Measurements from ENCODE around the gene WNT2B. TPM values are rescaled to one million over a fixed set of nuclear protein-coding genes. Genes with fewer than 3 reads are reported as not detected.
"Not testable (repeated sequence)": the region's sequence is repeated elsewhere in the genome, so short reads cannot be mapped to it uniquely, and the experiment has no call there.

The WNT2B gene
- total and polyA plus RNA-seq, 4 donors, result 1.9 to 6.3 (median 4.1) TPM

GRCh38 chr1:112470966-112471365 lies 37.8 kb upstream of the WNT2B start:
- no peak for DNase-seq
- peaks cover 0 to 6% (median 0%) of the 10 kb centered on the region in 5 donors for H3K4me1 ChIP-seq (ENCODE audit: control insufficient read depth in 5 of 5, insufficient read depth in 5 of 5, low read length in 5 of 5)
- no peak overlapping the region for H3K9ac ChIP-seq (ENCODE audit: insufficient read depth in 1 of 2, low read length in 2 of 2)
- no peak for ATAC-seq (ENCODE audit: insufficient read depth, low FRiP score)
- H3K27ac ChIP-seq (ENCODE audit: low read depth in 1 of 2, low read length in 1 of 2), result no peak overlapping the region
- H3K9me3 ChIP-seq (ENCODE audit: control insufficient read depth in 4 of 4, insufficient read depth in 3 of 4, low read length in 3 of 4), result no peaks in the 10 kb centered on the region
- H3K36me3 ChIP-seq (ENCODE audit: control insufficient read depth in 4 of 4, insufficient read depth in 4 of 4, low read length in 4 of 4), result peaks cover 0 to 1% (median 0%) of the 10 kb centered on the region in 4 donors
- H3K4me3 ChIP-seq, result no peak overlapping the region
- TF ChIP-seq CTCF (IDR thresholded peaks at IDR 0.05; ENCODE audit: control extremely low read depth, extremely low read depth), result no peak
- H3K27me3 ChIP-seq (ENCODE audit: control insufficient read depth in 3 of 3, insufficient read depth in 3 of 3, low read length in 2 of 3), result no peaks in the 10 kb centered on the region
- 47 to 65% methylated on average over 3 of the region's 3 CpGs for WGBS, 2 donors

- no peak for DNase-seq
- no peak overlapping the region for H3K9ac ChIP-seq (ENCODE audit: insufficient read depth in 1 of 2, low read length in 2 of 2)
- TF ChIP-seq CTCF (IDR thresholded peaks at IDR 0.05; ENCODE audit: control extremely low read depth, extremely low read depth), result no peak
- peaks cover 0 to 7% (median 3%) of the 10 kb centered on the region in 4 donors for H3K9me3 ChIP-seq (ENCODE audit: control insufficient read depth in 4 of 4, insufficient read depth in 3 of 4, low read length in 3 of 4)
- H3K27me3 ChIP-seq (ENCODE audit: control insufficient read depth in 3 of 3, insufficient read depth in 3 of 3, low read length in 2 of 3), result no peaks in the 10 kb centered on the region
- peaks cover 0 to 4% (median 0%) of the 10 kb centered on the region in 4 donors for H3K36me3 ChIP-seq (ENCODE audit: control insufficient read depth in 4 of 4, insufficient read depth in 4 of 4, low read length in 4 of 4)
- no peak overlapping the region for H3K4me3 ChIP-seq
- ATAC-seq (ENCODE audit: insufficient read depth, low FRiP score), result no peak
- WGBS, 2 donors, result 93 to 97% methylated on average over 1 of the region's 1 CpG
- H3K4me1 ChIP-seq (ENCODE audit: control insufficient read depth in 5 of 5, insufficient read depth in 5 of 5, low read length in 5 of 5), result peaks cover 0 to 2% (median 0%) of the 10 kb centered on the region in 5 donors
- H3K27ac ChIP-seq (ENCODE audit: low read depth in 1 of 2, low read length in 1 of 2), result no peak overlapping the region
These were observed 36.6 kb upstream of the WNT2B start for GRCh38 chr1:112472142-112472541.

- TF ChIP-seq CTCF (IDR thresholded peaks at IDR 0.05; ENCODE audit: control extremely low read depth, extremely low read depth), result no peak
- Histone ChIP-seq H3K4me3 (no peak overlapping the region), H3K9ac (ENCODE audit: insufficient read depth in 1 of 2, low read length in 2 of 2) (no peak overlapping the region), H3K4me1 (ENCODE audit: control insufficient read depth in 5 of 5, insufficient read depth in 5 of 5, low read length in 5 of 5) (no peaks in the 10 kb centered on the region), H3K27me3 (ENCODE audit: control insufficient read depth in 3 of 3, insufficient read depth in 3 of 3, low read length in 2 of 3) (no peaks in the 10 kb centered on the region), H3K36me3 (ENCODE audit: control insufficient read depth in 4 of 4, insufficient read depth in 4 of 4, low read length in 4 of 4) (peaks cover 0 to 4% (median 0%) of the 10 kb centered on the region in 4 donors), H3K27ac (ENCODE audit: low read depth in 1 of 2, low read length in 1 of 2) (no peak overlapping the region), H3K9me3 (ENCODE audit: control insufficient read depth in 4 of 4, insufficient read depth in 3 of 4, low read length in 3 of 4) (peaks cover 0 to 11% (median 3%) of the 10 kb centered on the region in 4 donors)
- DNase-seq (no peak), ATAC-seq (ENCODE audit: insufficient read depth, low FRiP score) (no peak)
These were observed 31.2 kb upstream of the WNT2B start for GRCh38 chr1:112477550-112477949.

- no peak for TF ChIP-seq CTCF (IDR thresholded peaks at IDR 0.05; ENCODE audit: control extremely low read depth, extremely low read depth)
- H3K27ac ChIP-seq (ENCODE audit: low read depth in 1 of 2, low read length in 1 of 2), result no peak overlapping the region
- no peak overlapping the region for H3K9ac ChIP-seq (ENCODE audit: insufficient read depth in 1 of 2, low read length in 2 of 2)
- no peaks in the 10 kb centered on the region for H3K27me3 ChIP-seq (ENCODE audit: control insufficient read depth in 3 of 3, insufficient read depth in 3 of 3, low read length in 2 of 3)
- WGBS, 2 donors, result 93 to 100% methylated on average over 1 of the region's 1 CpG
- DNase-seq, result no peak
- no peak overlapping the region for H3K4me3 ChIP-seq
- no peak for ATAC-seq (ENCODE audit: insufficient read depth, low FRiP score)
- no peaks in the 10 kb centered on the region for H3K4me1 ChIP-seq (ENCODE audit: control insufficient read depth in 5 of 5, insufficient read depth in 5 of 5, low read length in 5 of 5)
- H3K9me3 ChIP-seq (ENCODE audit: control insufficient read depth in 4 of 4, insufficient read depth in 3 of 4, low read length in 3 of 4), result peaks cover 0 to 11% (median 3%) of the 10 kb centered on the region in 4 donors
- peaks cover 0 to 4% (median 0%) of the 10 kb centered on the region in 4 donors for H3K36me3 ChIP-seq (ENCODE audit: control insufficient read depth in 4 of 4, insufficient read depth in 4 of 4, low read length in 4 of 4)
These were observed 30.5 kb upstream of the WNT2B start for GRCh38 chr1:112478314-112478713.

- DNase-seq; H3K4me3 ChIP-seq; H3K9ac ChIP-seq (ENCODE audit: insufficient read depth in 1 of 2, low read length in 2 of 2); H3K36me3 ChIP-seq (ENCODE audit: control insufficient read depth in 4 of 4, insufficient read depth in 4 of 4, low read length in 4 of 4); H3K9me3 ChIP-seq (ENCODE audit: control insufficient read depth in 4 of 4, insufficient read depth in 3 of 4, low read length in 3 of 4); ATAC-seq (ENCODE audit: insufficient read depth, low FRiP score); H3K27ac ChIP-seq (ENCODE audit: low read depth in 1 of 2, low read length in 1 of 2); H3K27me3 ChIP-seq (ENCODE audit: control insufficient read depth in 3 of 3, insufficient read depth in 3 of 3, low read length in 2 of 3); H3K4me1 ChIP-seq (ENCODE audit: control insufficient read depth in 5 of 5, insufficient read depth in 5 of 5, low read length in 5 of 5): not testable (repeated sequence)
- 91 to 95% methylated on average over 1 of the region's 1 CpG for WGBS, 2 donors
These were observed 22.7 kb upstream of the WNT2B start for GRCh38 chr1:112486063-112486462.
